ENCODE measurements around the gene RAB37. TPM values are rescaled to one million over a fixed set of nuclear protein-coding genes. Genes with fewer than 3 reads are reported as not detected.

The RAB37 gene
- total and polyA plus RNA-seq, 2 of the 8 experiments (the other 6 are each of a cell fraction or from before 2014, with no cell fraction given): 5.5 to 6.1 TPM

- no peak overlapping the region for H2BK5ac ChIP-seq (ENCODE audit: low read depth, low read length)
- 78% methylated on average over 7 of the region's 7 CpGs; no CpG with 5 or more reads in 1 of the 2 experiments for WGBS, 2 experiments (ENCODE audit: extremely low coverage in 1 of 2, insufficient coverage in 1 of 2, insufficient read length in 1 of 2, insufficient replicate concordance in 2 of 2, low coverage in 1 of 2, low lambda C conversion rate in 2 of 2, missing lambda C conversion rate in 1 of 2)
- POLR2A ChIA-PET (ENCODE audit: partially characterized antibody): interaction anchor here (1.1 kb wide), 1 partner anchor 34 kb away, joined by 4 read pairs; no protein-coding TSS in a partner anchor
- no peaks in the 10 kb centered on the region for H3K9me3 ChIP-seq (ENCODE audit: insufficient read depth in 2 of 2, low read depth in 1 of 2, low read length in 1 of 2)
- peaks cover 5% of the 10 kb centered on the region for H3K23me2 ChIP-seq (ENCODE audit: low read depth, low read length)
- no peak overlapping the region for H4K91ac ChIP-seq (replicated peaks; ENCODE audit: insufficient read length, low read length)
- no peak overlapping the region for H4K5ac ChIP-seq (ENCODE audit: insufficient read length, low read depth, low read length)
- H2BK12ac ChIP-seq (ENCODE audit: low read depth, low read length): no peak overlapping the region
- H3K9ac ChIP-seq (replicated peaks in 1 of 4; ENCODE audit: extremely low read depth in 1 of 4, low read depth in 3 of 4, low read length in 3 of 4): no peak overlapping the region
- no peak overlapping the region for H3K4ac ChIP-seq (replicated peaks; ENCODE audit: insufficient read length, low read depth, low read length)
- H3K27me3 ChIP-seq (replicated peaks in 1 of 4; ENCODE audit: control insufficient read depth in 3 of 4, extremely low read depth in 1 of 4, insufficient read depth in 3 of 4, low read length in 3 of 4): no peaks in the 10 kb centered on the region
- H2BK15ac ChIP-seq (ENCODE audit: low read length): no peak overlapping the region
- peaks cover 18% of the 10 kb centered on the region for H3K79me1 ChIP-seq (ENCODE audit: low read depth, low read length)
- no peak overlapping the region for H2AFZ ChIP-seq (ENCODE audit: low read length)
- no peak overlapping the region for H3K56ac ChIP-seq (replicated peaks; ENCODE audit: insufficient read length, low read depth, low read length)
- CTCF ChIA-PET (ENCODE audit: partially characterized antibody): interaction anchor here (0.6 to 99.6 kb wide), 20 partner anchors 10 to 254 kb away, joined by 3 to 2981 read pairs (median 7); partner anchors contain the start of genes FDXR, GRIN2C, NHERF1 and RAB37
- no peak overlapping the region for H3K4me3 ChIP-seq (ENCODE audit: extremely low read depth in 1 of 4, insufficient read depth in 2 of 4, low read depth in 3 of 4, low read length in 4 of 4)
- H3K27ac ChIP-seq (ENCODE audit: low read depth, low read length): no peak overlapping the region
- H3K23ac ChIP-seq (ENCODE audit: insufficient read length): no peak overlapping the region
- no peak overlapping the region for H3K18ac ChIP-seq (ENCODE audit: extremely low read depth, low read length)
- FAIRE-seq (no peak), DNase-seq (ENCODE audit: low read depth in 1 of 2, low spot score in 2 of 2) (no peak)
- H2AK5ac ChIP-seq (ENCODE audit: low read depth, low read length): no peak overlapping the region
- no peak overlapping the region for H3K14ac ChIP-seq (ENCODE audit: insufficient read length)
- no peak overlapping the region for H2BK120ac ChIP-seq (replicated peaks; ENCODE audit: low read depth, low read length)
- peaks cover 0 to 9% (median 0%) of the 10 kb centered on the region in 4 experiments; a peak in 3 of 8 replicates for H3K36me3 ChIP-seq (ENCODE audit: control insufficient read depth in 2 of 4, insufficient read depth in 4 of 4, low read length in 3 of 4)
- H3K4me2 ChIP-seq (ENCODE audit: insufficient read depth in 1 of 2, low read depth in 2 of 2, low read length in 2 of 2): no peak overlapping the region
- no peak overlapping the region for H2BK20ac ChIP-seq (ENCODE audit: low read length)
- H4K8ac ChIP-seq (ENCODE audit: extremely low read depth, insufficient read depth, low read length): no peak overlapping the region
- peaks cover 0 to 17% of the 10 kb centered on the region in 2 experiments; a peak in 2 of 4 replicates for H3K79me2 ChIP-seq (ENCODE audit: control insufficient read depth in 1 of 2, insufficient read depth in 2 of 2, low read length in 2 of 2)
- H3K4me1 ChIP-seq (replicated peaks in 1 of 4; ENCODE audit: control insufficient read depth in 3 of 4, insufficient read depth in 4 of 4, low read length in 3 of 4): peaks cover 0 to 9% (median 4%) of the 10 kb centered on the region in 4 experiments; a peak in 5 of 7 replicates
- peaks cover 3 to 15% of the 10 kb centered on the region in 2 experiments for H4K20me1 ChIP-seq (replicated peaks in 1 of 2; ENCODE audit: control insufficient read depth in 1 of 2, insufficient read depth in 2 of 2, low read length in 2 of 2)
- TF ChIP-seq EP300 (IDR thresholded peaks at IDR 0.05; ENCODE audit: borderline replicate concordance in 1 of 2, low read depth in 2 of 2, low read length in 2 of 2) (no peak), SIN3A (conservative IDR thresholded peaks at IDR 0.05 in 1 of 2, IDR thresholded peaks at IDR 0.05 in 1 of 2; ENCODE audit: low read depth in 1 of 2, low read length in 2 of 2) (peak in 1 of 2 experiments; percentile 65; a peak in 1 of 4 replicates), MAFK (IDR thresholded peaks at IDR 0.05; ENCODE audit: low read depth, low read length) (no peak), RAD21 (IDR thresholded peaks at IDR 0.05 in 1 of 2, conservative IDR thresholded peaks at IDR 0.05 in 1 of 2; ENCODE audit: low read depth in 2 of 2, low read length in 2 of 2) (peak; percentile 56 to 65), KDM1A (IDR thresholded peaks at IDR 0.05; ENCODE audit: borderline replicate concordance, low read length) (no peak), PHF8 (conservative IDR thresholded peaks at IDR 0.05; ENCODE audit: low read depth, low read length) (no peak), SP2 (IDR thresholded peaks at IDR 0.05; ENCODE audit: low read length) (no peak), GTF2F1 (IDR thresholded peaks at IDR 0.05; ENCODE audit: borderline replicate concordance, low read depth, low read length) (no peak), ZNF274 (IDR thresholded peaks at IDR 0.05; ENCODE audit: borderline replicate concordance, extremely low read depth, low read length) (no peak), BRCA1 (IDR thresholded peaks at IDR 0.05; ENCODE audit: low read depth, low read length) (no peak), TAF7 (optimal IDR thresholded peaks at IDR 0.05; ENCODE audit: borderline replicate concordance, low read depth, low read length) (no peak)
Measured at GRCh38 chr17:74780443-74781238, 43.6 kb downstream of the RAB37 start.

All from H1 (cell line).